Esophagus squamous epithelium (tissue), 5 donors: ENCODE data around the gene INPP4B. TPM values are rescaled to one million over a fixed set of nuclear protein-coding genes. Genes with fewer than 3 reads are reported as not detected.

Source experiments
- DNase-seq: peaks from one replicate; lab custom pipeline; 2025; lab: John Stamatoyannopoulos, UW
- H3K27ac ChIP-seq, 4 donors: fragments of 200-600 bp; sonication (generic); one replicate each; pipeline ENCODE4 v1.5.1; 2016 to 2019; ENCODE audit warnings: mild to moderate bottlenecking in 1 of 4
- H3K27me3 ChIP-seq, 4 donors: fragments of 200-600 bp; sonication (generic); 1 replicate in 3 of 4; 2 replicates in 1 of 4; pipeline versions ENCODE4 v1.5.1 to v1.6.0; 2017 to 2021; ENCODE audit warnings: antibody characterized with exemption in 1 of 4
- H3K36me3 ChIP-seq, 3 donors: fragments of 200-600 bp; sonication (generic); one replicate each; pipeline ENCODE4 v1.5.1; 2016 to 2019
- H3K4me1 ChIP-seq, 3 donors: fragments of 200-600 bp; sonication (generic); one replicate each; pipeline ENCODE4 v1.5.1; 2017 to 2019
- H3K4me3 ChIP-seq, 4 donors: fragments of 200-600 bp; sonication (generic); 1 replicate in 3 of 4; 2 replicates in 1 of 4; pipeline ENCODE4 v1.5.1; 2016 to 2019; ENCODE audit warnings: mild to moderate bottlenecking in 2 of 4, moderate library complexity in 1 of 4
- H3K9me3 ChIP-seq, 3 donors: fragments of 200-600 bp; sonication (generic); one replicate each; pipeline ENCODE4 v1.5.1; 2016 to 2019
- CTCF ChIP-seq, 6 experiments: fragments of 450-650 bp in 4 of 6; fragments of 200-600 bp in 2 of 6; sonication (generic) in 2 of 6; IDR thresholded peaks; one replicate each; pipeline ENCODE4 v1.5.1; 2016 to 2019; ENCODE audit warnings: antibody characterized with exemption in 6 of 6, mild to moderate bottlenecking in 4 of 6, moderate library complexity in 4 of 6
- POLR2A ChIP-seq, 4 donors: fragments of 450-650 bp; IDR thresholded peaks; one replicate each; pipeline ENCODE4 v1.6.1; 2017; ENCODE audit warnings: antibody characterized with exemption in 4 of 4, mild to moderate bottlenecking in 4 of 4, moderate library complexity in 3 of 4
- whole genome bisulfite sequencing, 2 donors: methylation state at CpG; one replicate each; pipeline ENCODE4 v1.1.5; 2018; 5-methylcytosine and 5-hydroxymethylcytosine counted together
- intact Hi-C: fragments of 100-400 bp; cut with DNase I; formaldehyde crosslinking; loops from one replicate; pipeline ENCODE4 v1.15.0; 2022
- total RNA-seq, 4 donors: library from RNA; depleted of rRNA; stranded (reverse); fragments of >200 nt; gene quantifications; one replicate each; pipeline ENCODE4 v1.1.0, GENCODE V29; 2016
- donor health status: DM: yes; HTN: yes; CAD: no.

Gene INPP4B
- total RNA-seq, 4 donors from 2014 or later: 14.3 to 49.7 (median 21.3) TPM

- no peaks in the 10 kb centered on the region for H3K36me3 ChIP-seq
- H3K9me3 ChIP-seq: no peaks in the 10 kb centered on the region
- peak overlapping the region; percentile 24 to 69 (median 49) for H3K4me3 ChIP-seq
- H3K27ac ChIP-seq: peak overlapping the region; percentile 26 to 82 (median 78)
- H3K27me3 ChIP-seq: no peaks in the 10 kb centered on the region
- WGBS, 2 donors: 43 to 72% methylated on average over 5 of the region's 5 CpGs
- H3K4me1 ChIP-seq: peaks cover 12 to 38% (median 12%) of the 10 kb centered on the region in 3 donors
- TF ChIP-seq CTCF (IDR thresholded peaks at IDR 0.05): no peak
- no peak for TF ChIP-seq POLR2A (IDR thresholded peaks at IDR 0.05)
- intact Hi-C loops: no loop called here
- no peak for DNase-seq
Measured at GRCh38 chr4:142405695-142406498, 440.2 kb downstream of the INPP4B start.

- H3K36me3 ChIP-seq: no peaks in the 10 kb centered on the region
- 0 to 1% methylated on average over 14 of the region's 14 CpGs for WGBS, 2 donors
- H3K4me1 ChIP-seq: peaks cover 12 to 38% (median 12%) of the 10 kb centered on the region in 3 donors
- no peaks in the 10 kb centered on the region for H3K27me3 ChIP-seq
- intact Hi-C loops: no loop called here
- DNase-seq: no peak
- H3K9me3 ChIP-seq: no peaks in the 10 kb centered on the region
- H3K27ac ChIP-seq: peak overlapping the region; percentile 26 to 82 (median 78)
- TF ChIP-seq CTCF (IDR thresholded peaks at IDR 0.05): no peak
- TF ChIP-seq POLR2A (IDR thresholded peaks at IDR 0.05): no peak
- peak overlapping the region; percentile 24 to 69 (median 49) for H3K4me3 ChIP-seq
Measured at GRCh38 chr4:142405021-142405694, 440.9 kb downstream of the INPP4B start.

GRCh38 chr4:142404191-142404611 is 441.9 kb downstream of the INPP4B start:
- Histone ChIP-seq H3K4me1 (peaks cover 12 to 38% (median 12%) of the 10 kb centered on the region in 3 donors), H3K36me3 (no peaks in the 10 kb centered on the region), H3K27ac (peak overlapping the region in 2 of 4 donors; percentile 38 to 78), H3K9me3 (no peaks in the 10 kb centered on the region), H3K27me3 (no peaks in the 10 kb centered on the region), H3K4me3 (peak overlapping the region; percentile 24 to 69 (median 49))
- intact Hi-C loops: no loop called here
- no peak for TF ChIP-seq POLR2A (IDR thresholded peaks at IDR 0.05)
- TF ChIP-seq CTCF (IDR thresholded peaks at IDR 0.05): no peak
- WGBS, 2 donors: 8 to 10% methylated on average over 2 to 3 of the region's 3 CpGs
- no peak for DNase-seq

DNA sequence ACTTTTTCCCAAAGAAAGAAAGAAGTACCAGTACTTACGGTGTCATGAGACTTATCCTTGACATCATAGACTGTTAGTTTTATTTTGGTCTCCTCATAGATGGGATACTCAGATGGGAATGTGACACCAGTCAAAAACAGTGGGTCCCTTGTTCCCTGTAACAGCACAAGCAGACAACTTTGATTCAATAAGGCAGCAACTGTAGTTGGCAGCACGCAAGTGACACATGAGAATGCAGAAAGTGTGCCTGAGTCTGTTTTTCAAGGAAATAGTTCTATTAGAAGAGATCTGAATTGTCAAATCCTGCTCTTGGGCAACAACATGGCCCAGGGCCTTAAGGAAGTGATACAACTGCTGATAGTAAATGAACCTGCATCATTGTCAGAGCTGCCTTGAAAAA is 443.2 kb downstream of the INPP4B start:
- Histone ChIP-seq H3K27ac (peak overlapping the region in 3 of 4 donors; percentile 11 to 55 (median 42)), H3K4me3 (peak overlapping the region in 1 of 4 donors; percentile 21)
- no peak for DNase-seq

More for the DNA sequence above, 443.2 kb downstream of the INPP4B start:
- Histone ChIP-seq H3K36me3 (no peaks in the 10 kb centered on the region), H3K9me3 (no peaks in the 10 kb centered on the region), H3K4me1 (peaks cover 12 to 38% (median 12%) of the 10 kb centered on the region in 3 donors), H3K27me3 (no peaks in the 10 kb centered on the region)
- TF ChIP-seq POLR2A (IDR thresholded peaks at IDR 0.05) (no peak), CTCF (IDR thresholded peaks at IDR 0.05) (no peak)
- 58 to 60% methylated on average over 2 of the region's 2 CpGs for WGBS, 2 donors
- intact Hi-C loops: no loop called here
